Activated T-helper 17 cell treated with anti-CD3 and anti-CD28 coated beads, Interleukin-2, amount 50 U/mL, for 72 hours (primary cell): ENCODE measurements around the gene SCAMP1. TPM values are rescaled to one million over a fixed set of nuclear protein-coding genes. Genes with fewer than 3 reads are reported as not detected.

ENCODE experiments used
- ATAC-seq: fragments of 150-1000 bp; cut with Tn5 transposase; replicated peaks from 2 replicates; pipeline ENCODE4 v1.10.0; 2021; ENCODE audit warnings: mild to moderate bottlenecking, moderate library complexity
- H3K27ac Mint-ChIP-seq: one replicate; pipeline ENCODE4 v1.8.0; 2022; ENCODE audit warnings: mixed read lengths
- H3K27me3 Mint-ChIP-seq: one replicate; pipeline ENCODE4 v1.8.0; 2022; ENCODE audit warnings: mixed read lengths
- H3K36me3 Mint-ChIP-seq: one replicate; pipeline ENCODE4 v1.8.0; 2022; ENCODE audit warnings: low read depth, mild to moderate bottlenecking, mixed read lengths
- H3K4me1 Mint-ChIP-seq: one replicate; pipeline ENCODE4 v1.8.0; 2022; ENCODE audit warnings: mixed read lengths
- H3K4me3 Mint-ChIP-seq: one replicate; pipeline ENCODE4 v1.8.0; 2022; ENCODE audit warnings: mild to moderate bottlenecking, mixed read lengths
- H3K9me3 Mint-ChIP-seq: one replicate; pipeline ENCODE4 v1.8.0; 2022; ENCODE audit warnings: mixed read lengths
- total RNA-seq, 2 donors: library from RNA; stranded (reverse); gene quantifications; one replicate each; pipeline ENCODE4 v1.2.3, GENCODE V29; 2022

Gene SCAMP1
- total RNA-seq, result 10 to 100 TPM; 10.6 to 20.8 TPM

- Mint-ChIP-seq H3K27ac (peak within 1 kb of the TSS; percentile 90), H3K36me3 (no peaks in the 10 kb centered on the region), H3K4me3 (peak within 1 kb of the TSS; percentile 90), H3K9me3 (no peaks in the 10 kb centered on the region), H3K4me1 (peaks cover 31% of the 10 kb centered on the region), H3K27me3 (no peaks in the 10 kb centered on the region)
- peak; percentile 95 for ATAC-seq
Measured at GRCh38 chr5:78359831-78360673, at the start of gene SCAMP1. SCAMP1 (plus strand) TSS chr5:78360617; CDS start chr5:78360672, 55 bp downstream.

GRCh38 chr5:78317515-78317914 lies 42.9 kb upstream of the SCAMP1 start:
- Mint-ChIP-seq H3K36me3 (no peaks in the 10 kb centered on the region), H3K4me1 (no peaks in the 10 kb centered on the region), H3K4me3 (no peak overlapping the region), H3K27me3 (peaks cover 7% of the 10 kb centered on the region), H3K27ac (no peak overlapping the region), H3K9me3 (no peaks in the 10 kb centered on the region)
- ATAC-seq, result no peak

- H3K9me3 Mint-ChIP-seq, result no peaks in the 10 kb centered on the region
- no peaks in the 10 kb centered on the region for H3K36me3 Mint-ChIP-seq
- H3K4me3 Mint-ChIP-seq, result no peak overlapping the region
- H3K27ac Mint-ChIP-seq, result no peak overlapping the region
- no peak for ATAC-seq
- H3K4me1 Mint-ChIP-seq, result no peaks in the 10 kb centered on the region
- H3K27me3 Mint-ChIP-seq, result peaks cover 4% of the 10 kb centered on the region
Measured at GRCh38 chr5:78318337-78318736, 42.1 kb upstream of the SCAMP1 start.

GRCh38 chr5:78320401-78320800 lies 40.0 kb upstream of the SCAMP1 start:
- Mint-ChIP-seq H3K4me3 (no peak overlapping the region), H3K4me1 (no peaks in the 10 kb centered on the region), H3K27ac (no peak overlapping the region), H3K27me3 (peaks cover 8% of the 10 kb centered on the region), H3K9me3 (no peaks in the 10 kb centered on the region), H3K36me3 (no peaks in the 10 kb centered on the region)
- ATAC-seq, result no peak

GRCh38 chr5:78323241-78323640 lies 37.2 kb upstream of the SCAMP1 start:
- Mint-ChIP-seq H3K27ac (no peak overlapping the region), H3K4me1 (no peaks in the 10 kb centered on the region), H3K9me3 (no peaks in the 10 kb centered on the region), H3K4me3 (no peak overlapping the region), H3K36me3 (no peaks in the 10 kb centered on the region), H3K27me3 (peaks cover 11% of the 10 kb centered on the region)
- ATAC-seq, result no peak

- no peak overlapping the region for H3K27ac Mint-ChIP-seq
- H3K4me1 Mint-ChIP-seq, result no peaks in the 10 kb centered on the region
- H3K36me3 Mint-ChIP-seq, result no peaks in the 10 kb centered on the region
- H3K9me3 Mint-ChIP-seq, result no peaks in the 10 kb centered on the region
- H3K4me3 Mint-ChIP-seq, result no peak overlapping the region
- no peak for ATAC-seq
- H3K27me3 Mint-ChIP-seq, result peaks cover 20% of the 10 kb centered on the region
Measured at GRCh38 chr5:78326930-78327329, 33.5 kb upstream of the SCAMP1 start.

- no peaks in the 10 kb centered on the region for H3K36me3 Mint-ChIP-seq
- H3K4me1 Mint-ChIP-seq, result no peaks in the 10 kb centered on the region
- no peak for ATAC-seq
- H3K27ac Mint-ChIP-seq, result no peak overlapping the region
- no peaks in the 10 kb centered on the region for H3K9me3 Mint-ChIP-seq
- peaks cover 20% of the 10 kb centered on the region for H3K27me3 Mint-ChIP-seq
- H3K4me3 Mint-ChIP-seq, result no peak overlapping the region
Measured at GRCh38 chr5:78327761-78328510, 32.5 kb upstream of the SCAMP1 start.

- H3K27me3 Mint-ChIP-seq, result peaks cover 20% of the 10 kb centered on the region
- no peaks in the 10 kb centered on the region for H3K4me1 Mint-ChIP-seq
- no peak overlapping the region for H3K27ac Mint-ChIP-seq
- no peak overlapping the region for H3K4me3 Mint-ChIP-seq
- no peak for ATAC-seq
- H3K36me3 Mint-ChIP-seq, result no peaks in the 10 kb centered on the region
- no peaks in the 10 kb centered on the region for H3K9me3 Mint-ChIP-seq
Measured at GRCh38 chr5:78328585-78329173, 31.7 kb upstream of the SCAMP1 start.

GRCh38 chr5:78331523-78332080 lies 28.8 kb upstream of the SCAMP1 start:
- Mint-ChIP-seq H3K27me3 (peaks cover 24% of the 10 kb centered on the region), H3K27ac (no peak overlapping the region), H3K4me1 (no peaks in the 10 kb centered on the region), H3K36me3 (no peaks in the 10 kb centered on the region), H3K4me3 (no peak overlapping the region), H3K9me3 (no peaks in the 10 kb centered on the region)
- no peak for ATAC-seq

- H3K27ac Mint-ChIP-seq, result no peak overlapping the region
- H3K4me3 Mint-ChIP-seq, result no peak overlapping the region
- ATAC-seq, result no peak
- H3K36me3 Mint-ChIP-seq, result no peaks in the 10 kb centered on the region
- peaks cover 19% of the 10 kb centered on the region for H3K27me3 Mint-ChIP-seq
- peaks cover 4% of the 10 kb centered on the region for H3K9me3 Mint-ChIP-seq
- no peaks in the 10 kb centered on the region for H3K4me1 Mint-ChIP-seq
Measured at GRCh38 chr5:78334811-78335210, 25.6 kb upstream of the SCAMP1 start.

- no peak for ATAC-seq
- no peaks in the 10 kb centered on the region for H3K4me1 Mint-ChIP-seq
- H3K27me3 Mint-ChIP-seq, result peaks cover 19% of the 10 kb centered on the region
- H3K36me3 Mint-ChIP-seq, result no peaks in the 10 kb centered on the region
- H3K9me3 Mint-ChIP-seq, result peaks cover 4% of the 10 kb centered on the region
- H3K4me3 Mint-ChIP-seq, result no peak overlapping the region
- H3K27ac Mint-ChIP-seq, result no peak overlapping the region
Measured at GRCh38 chr5:78335976-78336375, 24.4 kb upstream of the SCAMP1 start.

GRCh38 chr5:78336698-78337097 lies 23.7 kb upstream of the SCAMP1 start:
- no peak overlapping the region for H3K4me3 Mint-ChIP-seq
- H3K4me1 Mint-ChIP-seq, result no peaks in the 10 kb centered on the region
- peaks cover 14% of the 10 kb centered on the region for H3K27me3 Mint-ChIP-seq
- H3K36me3 Mint-ChIP-seq, result no peaks in the 10 kb centered on the region
- H3K9me3 Mint-ChIP-seq, result peaks cover 4% of the 10 kb centered on the region
- no peak for ATAC-seq
- no peak overlapping the region for H3K27ac Mint-ChIP-seq

- no peak for ATAC-seq
- Mint-ChIP-seq H3K4me3 (no peak overlapping the region), H3K9me3 (peaks cover 4% of the 10 kb centered on the region), H3K27ac (no peak overlapping the region), H3K36me3 (no peaks in the 10 kb centered on the region), H3K4me1 (no peaks in the 10 kb centered on the region), H3K27me3 (peaks cover 8% of the 10 kb centered on the region)
Measured at GRCh38 chr5:78339617-78340436, 20.6 kb upstream of the SCAMP1 start.

- Mint-ChIP-seq H3K4me3 (no peak overlapping the region), H3K4me1 (no peaks in the 10 kb centered on the region), H3K27ac (no peak overlapping the region), H3K27me3 (peaks cover 8% of the 10 kb centered on the region), H3K36me3 (no peaks in the 10 kb centered on the region), H3K9me3 (peaks cover 4% of the 10 kb centered on the region)
- no peak for ATAC-seq
Measured at GRCh38 chr5:78341440-78341839, 19.0 kb upstream of the SCAMP1 start.
